Left lung (tissue), 10 donors: ENCODE data around the gene PDSS2. TPM values are rescaled to one million over a fixed set of nuclear protein-coding genes. Genes with fewer than 3 reads are reported as not detected.

ENCODE experiments used
- ATAC-seq: fragments of 200-7000 bp; cut with Tn5 transposase; one replicate; pipeline ENCODE4 v1.9.1; 2020; ENCODE audit warnings: moderate library complexity
- DNase-seq, 4 donors: peaks; one replicate each; pipeline ENCODE4 v3.0.0-alpha.2; 2013 to 2020
- H3K27ac ChIP-seq, 2 donors: fragments of 200-600 bp; sonication (generic) in 1 of 2; one replicate each; pipeline versions ENCODE4 v1.5.0 to v1.8.0; 2020 to 2021
- H3K27me3 ChIP-seq, 2 donors: fragments of 200-600 bp; sonication (generic) in 1 of 2; one replicate each; pipeline versions ENCODE4 v1.5.0 to v1.8.0; 2020 to 2021
- H3K36me3 ChIP-seq, 2 donors: fragments of 200-600 bp; sonication (generic) in 1 of 2; one replicate each; pipeline versions ENCODE4 v1.5.0 to v1.8.0; 2020 to 2021
- H3K4me1 ChIP-seq, 2 donors: fragments of 200-600 bp; one replicate each; pipeline ENCODE4 v1.8.0; 2021
- H3K4me3 ChIP-seq, 2 donors: fragments of 200-600 bp; sonication (generic) in 1 of 2; one replicate each; pipeline versions ENCODE4 v1.5.0 to v1.8.0; 2020 to 2021; ENCODE audit warnings: mild to moderate bottlenecking in 1 of 2
- H3K9me3 ChIP-seq, 2 donors: fragments of 200-600 bp; sonication (generic) in 1 of 2; one replicate each; pipeline versions ENCODE4 v1.5.0 to v1.8.0; 2020 to 2021
- intact Hi-C, 2 donors: fragments of 100-400 bp; cut with DNase I; formaldehyde crosslinking; loops; one replicate each; pipeline versions ENCODE4 v1.11.2 to v1.14.2; 2022
- polyA plus RNA-seq, 6 donors: library from polyadenylated mRNA; unstranded; fragments of 120-200 nt; gene quantifications; one replicate each; pipeline ENCODE4 v1.2.1, GENCODE V29; 2013; ENCODE audit not compliant: insufficient read length in 6 of 6
- total RNA-seq, 2 donors: library from RNA; stranded (reverse); fragmentation: NEBNext Ultra II Directional; extraction: Animal tissue kit (Norgen Biotek cat#: 25700); gene quantifications; one replicate each; pipeline ENCODE4 v1.2.1, GENCODE V29; 2021
- TF ChIP-seq, protein P1 (sequence below), 2 donors: fragments of 200-600 bp; sonication (generic) in 1 of 2; IDR thresholded peaks; one replicate each; pipeline versions ENCODE4 v1.5.0 to v1.8.0; 2021; ENCODE audit warnings: antibody characterized with exemption in 2 of 2
- donor health status: DM: no; HTN: yes; CAD: no.
- donor health status: DM: no; HTN: no; CAD: no.

PDSS2 gene
- total and polyA plus RNA-seq, 8 donors, result 13.9 to 20.6 (median 16.4) TPM

- Histone ChIP-seq H3K9me3 (peaks cover 0 to 17% of the 10 kb centered on the region in 2 donors), H3K4me1 (no peaks in the 10 kb centered on the region), H3K27ac (no peak overlapping the region), H3K27me3 (no peaks in the 10 kb centered on the region), H3K36me3 (no peaks in the 10 kb centered on the region), H3K4me3 (no peak overlapping the region)
- DNase-seq, result no peak
- TF ChIP-seq, protein P1, sequence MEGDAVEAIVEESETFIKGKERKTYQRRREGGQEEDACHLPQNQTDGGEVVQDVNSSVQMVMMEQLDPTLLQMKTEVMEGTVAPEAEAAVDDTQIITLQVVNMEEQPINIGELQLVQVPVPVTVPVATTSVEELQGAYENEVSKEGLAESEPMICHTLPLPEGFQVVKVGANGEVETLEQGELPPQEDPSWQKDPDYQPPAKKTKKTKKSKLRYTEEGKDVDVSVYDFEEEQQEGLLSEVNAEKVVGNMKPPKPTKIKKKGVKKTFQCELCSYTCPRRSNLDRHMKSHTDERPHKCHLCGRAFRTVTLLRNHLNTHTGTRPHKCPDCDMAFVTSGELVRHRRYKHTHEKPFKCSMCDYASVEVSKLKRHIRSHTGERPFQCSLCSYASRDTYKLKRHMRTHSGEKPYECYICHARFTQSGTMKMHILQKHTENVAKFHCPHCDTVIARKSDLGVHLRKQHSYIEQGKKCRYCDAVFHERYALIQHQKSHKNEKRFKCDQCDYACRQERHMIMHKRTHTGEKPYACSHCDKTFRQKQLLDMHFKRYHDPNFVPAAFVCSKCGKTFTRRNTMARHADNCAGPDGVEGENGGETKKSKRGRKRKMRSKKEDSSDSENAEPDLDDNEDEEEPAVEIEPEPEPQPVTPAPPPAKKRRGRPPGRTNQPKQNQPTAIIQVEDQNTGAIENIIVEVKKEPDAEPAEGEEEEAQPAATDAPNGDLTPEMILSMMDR (IDR thresholded peaks at IDR 0.05), result no peak
- ATAC-seq, result no peak
- intact Hi-C loops, result no loop called here
Measured at GRCh38 chr6:107408714-107409113, 50.6 kb downstream of the PDSS2 start.

GRCh38 chr6:107405002-107405401 is 54.4 kb downstream of the PDSS2 start:
- no peak for DNase-seq
- Histone ChIP-seq H3K27ac (no peak overlapping the region), H3K4me1 (no peaks in the 10 kb centered on the region), H3K36me3 (no peaks in the 10 kb centered on the region), H3K27me3 (no peaks in the 10 kb centered on the region), H3K4me3 (no peak overlapping the region), H3K9me3 (peaks cover 0 to 39% of the 10 kb centered on the region in 2 donors)
- TF ChIP-seq, protein P1 (IDR thresholded peaks at IDR 0.05), result no peak
- intact Hi-C loops, result no loop called here
- no peak for ATAC-seq

GRCh38 chr6:107402533-107402932 is 56.8 kb downstream of the PDSS2 start:
- H3K9me3 ChIP-seq, result peaks cover 0 to 39% of the 10 kb centered on the region in 2 donors
- H3K36me3 ChIP-seq, result no peaks in the 10 kb centered on the region
- intact Hi-C loops, result no loop called here
- H3K27me3 ChIP-seq, result no peaks in the 10 kb centered on the region
- H3K4me1 ChIP-seq, result no peaks in the 10 kb centered on the region
- H3K27ac ChIP-seq, result no peak overlapping the region
- TF ChIP-seq, protein P1 (IDR thresholded peaks at IDR 0.05), result no peak
- no peak overlapping the region for H3K4me3 ChIP-seq
- DNase-seq (no peak), ATAC-seq (no peak)

DNA sequence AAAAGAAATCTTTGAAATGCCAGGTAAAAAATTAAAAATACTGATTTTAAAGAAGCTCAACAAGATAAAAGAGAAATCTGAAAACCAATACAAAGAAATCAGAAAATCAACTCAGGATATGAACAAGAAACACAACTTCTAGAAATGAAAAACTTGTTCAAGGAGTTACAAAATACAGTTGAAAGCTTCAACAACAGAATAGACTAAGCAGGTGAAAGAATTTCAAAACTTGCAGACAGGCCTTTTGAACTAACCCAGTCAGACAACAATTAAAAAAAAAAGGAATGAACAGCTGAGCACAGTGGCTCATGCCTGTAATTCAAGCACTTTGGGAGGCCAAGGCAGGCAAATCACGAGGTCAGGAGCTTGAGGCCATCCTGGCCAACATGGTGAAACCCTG is 57.8 kb downstream of the PDSS2 start:
- H3K36me3 ChIP-seq, result no peaks in the 10 kb centered on the region
- TF ChIP-seq, protein P1 (IDR thresholded peaks at IDR 0.05), result no peak
- no peak for ATAC-seq
- H3K9me3 ChIP-seq, result peaks cover 0 to 39% of the 10 kb centered on the region in 2 donors
- H3K27me3 ChIP-seq, result no peaks in the 10 kb centered on the region
- no peak for DNase-seq
- no peaks in the 10 kb centered on the region for H3K4me1 ChIP-seq
- no peak overlapping the region for H3K27ac ChIP-seq
- intact Hi-C loops, result no loop called here
- H3K4me3 ChIP-seq, result no peak overlapping the region

- Histone ChIP-seq H3K9me3 (peaks cover 0 to 47% of the 10 kb centered on the region in 2 donors), H3K4me1 (no peaks in the 10 kb centered on the region), H3K4me3 (no peak overlapping the region), H3K36me3 (no peaks in the 10 kb centered on the region), H3K27me3 (no peaks in the 10 kb centered on the region), H3K27ac (no peak overlapping the region)
- intact Hi-C loops, result no loop called here
- ATAC-seq, result no peak
- no peak for DNase-seq
- TF ChIP-seq, protein P1 (IDR thresholded peaks at IDR 0.05), result no peak
Measured at GRCh38 chr6:107400616-107401147, 58.7 kb downstream of the PDSS2 start.
